Measurements from ENCODE around the gene CIRBP. TPM values are rescaled to one million over a fixed set of nuclear protein-coding genes. Genes with fewer than 3 reads are reported as not detected.
A peak's percentile ranks its signal among the peaks of the same experiment; 100 is the strongest.

The CIRBP gene
- total RNA-seq, 1 experiment from 2014 or later: 263 TPM

DNA sequence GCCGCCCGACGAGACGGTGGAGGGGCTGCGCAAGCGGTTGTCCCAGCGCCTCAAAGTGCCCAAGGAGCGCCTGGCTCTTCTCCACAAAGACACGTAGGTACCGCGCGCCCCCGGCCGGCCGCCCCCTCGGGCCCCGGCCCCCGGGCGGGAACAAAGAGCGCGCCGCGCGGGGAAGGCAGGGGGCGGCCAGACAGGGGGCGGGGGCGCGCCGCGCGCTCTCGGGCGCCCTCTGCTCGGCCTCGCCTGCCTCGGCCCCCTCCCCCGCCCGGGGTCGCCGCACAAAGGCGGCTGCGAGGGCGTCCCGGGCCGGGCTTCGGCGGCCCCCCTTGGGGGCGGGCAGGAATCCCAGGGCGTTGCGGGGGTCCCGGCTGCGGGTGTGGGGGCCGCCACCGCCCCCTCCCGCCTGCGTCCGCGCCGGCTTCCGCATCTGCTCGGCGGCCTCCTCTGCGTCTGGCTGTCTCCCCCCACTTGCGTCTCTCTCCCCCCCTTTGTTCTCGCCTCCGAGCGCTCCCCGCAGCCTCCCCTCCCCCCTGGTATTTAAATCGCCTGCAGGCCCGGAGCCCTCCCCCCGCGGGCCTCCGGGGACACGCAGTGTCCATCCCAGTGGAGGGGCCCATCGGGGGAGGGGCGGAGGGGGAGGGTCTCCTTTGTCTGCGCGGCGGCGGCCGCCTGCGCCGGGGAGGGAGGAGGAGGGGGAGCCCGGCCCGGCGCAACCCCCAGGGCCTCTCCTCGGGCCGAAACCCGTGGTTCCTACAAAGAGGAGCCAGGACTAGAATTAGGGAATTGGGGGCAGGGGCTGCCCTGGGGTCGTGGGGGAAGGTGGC is 18.5 kb upstream of the CIRBP start:
- Histone ChIP-seq H3K4me2 (ENCODE audit: insufficient read depth, insufficient read length, low read length) (peak overlapping the region; percentile 70), H2BK5ac (ENCODE audit: insufficient read length, low read length) (no peak overlapping the region), H4K91ac (ENCODE audit: insufficient read length, low read depth, low read length) (no peak overlapping the region), H2BK12ac (ENCODE audit: insufficient read length, low read depth, low read length) (no peak overlapping the region), H3K9me3 (ENCODE audit: control insufficient read depth, low read depth, low read length) (no peaks in the 10 kb centered on the region), H2BK120ac (ENCODE audit: low read depth, low read length, poor library complexity, severe bottlenecking) (no peak overlapping the region), H3T11ph (ENCODE audit: low read length) (no peak overlapping the region), H3K23me2 (ENCODE audit: insufficient read length, low read depth, low read length, poor library complexity, severe bottlenecking) (peaks cover 12% of the 10 kb centered on the region), H3K4me1 (ENCODE audit: insufficient read depth, low read length) (no peaks in the 10 kb centered on the region; the same call in 1 of the 2 replicates), H3K27me3 (ENCODE audit: insufficient read depth, low read length) (no peaks in the 10 kb centered on the region), H3K14ac (ENCODE audit: insufficient read depth, low read length) (peak overlapping the region; percentile 89), H4K5ac (ENCODE audit: insufficient read length, low read depth, low read length) (no peak overlapping the region), H3K79me1 (ENCODE audit: insufficient read depth, low read depth, low read length, poor library complexity, severe bottlenecking) (no peaks in the 10 kb centered on the region), H3K27ac (ENCODE audit: insufficient read length, low read depth, low read length) (no peak overlapping the region), H3K4ac (ENCODE audit: low read depth, low read length) (no peak overlapping the region), H3K79me2 (ENCODE audit: insufficient read depth, low read length) (peaks cover 11% of the 10 kb centered on the region; the same call in 1 of the 2 replicates), H3K9ac (ENCODE audit: extremely low read depth, insufficient read length, low read length) (peak overlapping the region; percentile 73), H2BK15ac (ENCODE audit: low read depth, low read length) (no peak overlapping the region), H3K18ac (ENCODE audit: insufficient read length, low read depth, low read length) (no peak overlapping the region), H3K56ac (ENCODE audit: insufficient read length, low read depth, low read length) (no peak overlapping the region), H2AK5ac (ENCODE audit: insufficient read length, low read length) (no peak overlapping the region), H2AFZ (ENCODE audit: low read length) (no peak overlapping the region), H4K20me1 (ENCODE audit: control insufficient read depth, insufficient read depth, insufficient read length) (no peaks in the 10 kb centered on the region), H2BK20ac (ENCODE audit: low read depth, low read length, poor library complexity, severe bottlenecking) (no peak overlapping the region), H4K8ac (replicated peaks; ENCODE audit: insufficient read length, low read depth, low read length) (no peak overlapping the region), H3K23ac (ENCODE audit: insufficient read length, low read depth, low read length) (no peak overlapping the region)
- H3K36me3 Mint-ChIP-seq (ENCODE audit: insufficient read depth in 1 of 3, low read depth in 3 of 3): peaks cover 16 to 38% (median 29%) of the 10 kb centered on the region in 3 experiments; a peak in 6 of 7 replicates
- TF ChIP-seq, protein P1, sequence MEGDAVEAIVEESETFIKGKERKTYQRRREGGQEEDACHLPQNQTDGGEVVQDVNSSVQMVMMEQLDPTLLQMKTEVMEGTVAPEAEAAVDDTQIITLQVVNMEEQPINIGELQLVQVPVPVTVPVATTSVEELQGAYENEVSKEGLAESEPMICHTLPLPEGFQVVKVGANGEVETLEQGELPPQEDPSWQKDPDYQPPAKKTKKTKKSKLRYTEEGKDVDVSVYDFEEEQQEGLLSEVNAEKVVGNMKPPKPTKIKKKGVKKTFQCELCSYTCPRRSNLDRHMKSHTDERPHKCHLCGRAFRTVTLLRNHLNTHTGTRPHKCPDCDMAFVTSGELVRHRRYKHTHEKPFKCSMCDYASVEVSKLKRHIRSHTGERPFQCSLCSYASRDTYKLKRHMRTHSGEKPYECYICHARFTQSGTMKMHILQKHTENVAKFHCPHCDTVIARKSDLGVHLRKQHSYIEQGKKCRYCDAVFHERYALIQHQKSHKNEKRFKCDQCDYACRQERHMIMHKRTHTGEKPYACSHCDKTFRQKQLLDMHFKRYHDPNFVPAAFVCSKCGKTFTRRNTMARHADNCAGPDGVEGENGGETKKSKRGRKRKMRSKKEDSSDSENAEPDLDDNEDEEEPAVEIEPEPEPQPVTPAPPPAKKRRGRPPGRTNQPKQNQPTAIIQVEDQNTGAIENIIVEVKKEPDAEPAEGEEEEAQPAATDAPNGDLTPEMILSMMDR (conservative IDR thresholded peaks at IDR 0.05): no peak; the same call in 2 of the 3 replicates
- WGBS (ENCODE audit: extremely low coverage, insufficient read length, low lambda C conversion rate): no CpG with 5 or more reads among the region's 90 CpGs
- H3K9me3 Mint-ChIP-seq: no peaks in the 10 kb centered on the region; a peak in 1 of 5 replicates
- no peak for DNase-seq
- peak overlapping the region; percentile 84 to 90 for H3K4me3 Mint-ChIP-seq
- peaks cover 0 to 20% of the 10 kb centered on the region in 2 experiments; a peak in 1 of 4 replicates for H3K4me1 Mint-ChIP-seq
- peak overlapping the region; percentile 84 to 94 (median 92); a peak in 3 of 7 replicates for H3K27ac Mint-ChIP-seq
- H3K27me3 Mint-ChIP-seq (ENCODE audit: low read depth): no peaks in the 10 kb centered on the region
